Inferior parietal cortex (tissue), 1 donor: ENCODE data around the gene PUSL1.
A peak's percentile ranks its signal among the peaks of the same experiment; 100 is the strongest.

ENCODE experiments used
- DNase-seq: peaks from one replicate; pipeline ENCODE4 v3.0.0-alpha.2; 2016; ENCODE audit errors: extremely low spot score

PUSL1 gene

GRCh38 chr1:1279028-1279427 is 29.4 kb upstream of the PUSL1 start:
- no peak for DNase-seq

GRCh38 chr1:1280782-1281481 is 27.5 kb upstream of the PUSL1 start:
- no peak for DNase-seq

GRCh38 chr1:1281533-1282321 is 26.7 kb upstream of the PUSL1 start:
- DNase-seq, result no peak

GRCh38 chr1:1282998-1283397 is 25.4 kb upstream of the PUSL1 start:
- DNase-seq, result no peak

- DNase-seq, result no peak
These were observed 24.6 kb upstream of the PUSL1 start for GRCh38 chr1:1283821-1284220.

GRCh38 chr1:1284221-1285101 is 23.9 kb upstream of the PUSL1 start:
- DNase-seq, result no peak

GRCh38 chr1:1285102-1285571 is 23.3 kb upstream of the PUSL1 start:
- DNase-seq, result no peak

GRCh38 chr1:1285611-1286311 is 22.6 kb upstream of the PUSL1 start:
- no peak for DNase-seq

GRCh38 chr1:1286313-1287261 is 21.8 kb upstream of the PUSL1 start:
- no peak for DNase-seq

GRCh38 chr1:1287288-1288110 is 20.9 kb upstream of the PUSL1 start:
- no peak for DNase-seq

- no peak for DNase-seq
These were observed 18.1 kb upstream of the PUSL1 start for GRCh38 chr1:1290238-1290731.

GRCh38 chr1:1291023-1291528 is 17.3 kb upstream of the PUSL1 start:
- no peak for DNase-seq

GRCh38 chr1:1291548-1292441 is 16.6 kb upstream of the PUSL1 start:
- DNase-seq, result peak; percentile 33

- DNase-seq, result no peak
These were observed 16.0 kb upstream of the PUSL1 start for GRCh38 chr1:1292442-1292779.

- no peak for DNase-seq
These were observed 15.5 kb upstream of the PUSL1 start for GRCh38 chr1:1292851-1293250.

- no peak for DNase-seq
These were observed 14.8 kb upstream of the PUSL1 start for GRCh38 chr1:1293263-1294249.
